Heart left ventricle (tissue), 16 donors: Measurements from ENCODE around the gene MYD88. TPM values are rescaled to one million over a fixed set of nuclear protein-coding genes. Genes with fewer than 3 reads are reported as not detected.

Source experiments
- ATAC-seq, 4 donors: fragments of 200-7000 bp; cut with Tn5 transposase; one replicate each; pipeline ENCODE4 v1.9.1; 2020 to 2022; ENCODE audit warnings: moderate library complexity in 4 of 4, mild to moderate bottlenecking in 3 of 4, moderate number of reproducible peaks in 1 of 4
- DNase-seq, 5 donors: peaks; one replicate each; pipeline ENCODE4 v3.0.0-alpha.2; 2020
- H3K27ac ChIP-seq, 12 donors: fragments of 200-600 bp; sonication (generic) in 4 of 12; one replicate each; pipeline versions ENCODE4 v1.5.0 to v1.8.0; 2016 to 2022; ENCODE audit warnings: mild to moderate bottlenecking in 2 of 12
- H3K27me3 ChIP-seq, 9 donors: fragments of 200-600 bp; sonication (generic) in 2 of 9; one replicate each; pipeline versions ENCODE4 v1.5.1 to v1.8.0; 2016 to 2022; ENCODE audit warnings: mild to moderate bottlenecking in 3 of 9
- H3K36me3 ChIP-seq, 9 donors: fragments of 200-600 bp; sonication (generic) in 2 of 9; one replicate each; pipeline versions ENCODE4 v1.5.0 to v1.8.0; 2018 to 2022; ENCODE audit warnings: mild to moderate bottlenecking in 2 of 9
- H3K4me1 ChIP-seq, 12 donors: fragments of 200-600 bp; sonication (generic) in 4 of 12; one replicate each; pipeline versions ENCODE4 v1.5.0 to v1.8.0; 2016 to 2022; ENCODE audit warnings: mild to moderate bottlenecking in 3 of 12
- H3K4me3 ChIP-seq, 12 donors: fragments of 200-600 bp; sonication (generic) in 4 of 12; one replicate each; pipeline versions ENCODE4 v1.5.0 to v1.8.0; 2017 to 2022; ENCODE audit warnings: mild to moderate bottlenecking in 9 of 12, moderate library complexity in 4 of 12
- H3K9me3 ChIP-seq, 12 donors: fragments of 200-600 bp; sonication (generic) in 4 of 12; one replicate each; pipeline versions ENCODE4 v1.5.0 to v1.8.0; 2016 to 2022; ENCODE audit warnings: mild to moderate bottlenecking in 1 of 12
- POLR2A ChIP-seq, 2 donors: fragments of 450-650 bp; IDR thresholded peaks; one replicate each; pipeline ENCODE4 v1.6.1; 2017; ENCODE audit warnings: antibody characterized with exemption in 2 of 2, mild to moderate bottlenecking in 2 of 2, moderate library complexity in 2 of 2
- whole genome bisulfite sequencing, 4 donors: extraction: QIAGEN DNeasy Blood & Tissue Kit in 2 of 4; methylation state at CpG; one replicate each; pipeline versions ENCODE4 v1.1.5 to v1.1.7; 2013 to 2018; 5-methylcytosine and 5-hydroxymethylcytosine counted together
- intact Hi-C, 10 donors: fragments of 100-400 bp; cut with DNase I; formaldehyde crosslinking; loops; one replicate each; pipeline versions ENCODE4 v1.11.1 to v1.14.2; 2022
- polyA plus RNA-seq, 2 donors: library from polyadenylated mRNA; stranded (reverse); fragments of 200-250 nt; gene quantifications; one replicate each; pipeline ENCODE4 v1.2.3, GENCODE V29; 2013
- total RNA-seq, 9 donors: library from RNA; depleted of rRNA in 2 of 9; stranded (reverse); fragments of >200 nt in 2 of 9; fragmentation: NEBNext Ultra II Directional in 3 of 9; extraction: Animal tissue kit (Norgen Biotek cat#: 25700) in 3 of 9; gene quantifications; one replicate each; pipeline versions ENCODE4 v1.1.0 to v1.2.4, GENCODE V29; 2016 to 2023
- TF ChIP-seq, protein P1 (sequence below), 12 donors: fragments of 200-600 bp; sonication (generic) in 4 of 12; IDR thresholded peaks; one replicate each; pipeline versions ENCODE4 v1.5.0 to v1.8.0; 2018 to 2022; ENCODE audit warnings: antibody characterized with exemption in 12 of 12, mild to moderate bottlenecking in 5 of 12
- donor health status: ischemic (EF 13 %, LVEDD 7.1; RV severe dilation, severe dysfunction).
- donor health status: healthy with polysubstance abuse.
- donor health status: DM: no; HTN: yes; CAD: no.
- donor health status: DM: no; HTN: no; CAD: no.
- donor health status: ischemic (EF 25% LVEDD 6.9; RV normal size, moderate dysfunction).
- donor health status: ischemic (EF 25% LVEDD 5.7; RV mildly dilated, moderate dysfunction).
- donor health status: healthy.
- donor health status: DM: yes; HTN: yes; CAD: no.
- donor health status: ischemic (EF 35%, LVEDD 5.7; RV mildly dilated, moderate dysfunction).
- donor health status: nonischemic (EF 11% LVEDD 7.7; RV severe dilation, severe dysfunction).
- donor health status: DM: yes; HTN: yes; CAD: no.
- donor health status: PGD.
- donor health status: ischemic (EF 29% LVEDD 5.4; RV normal size, mild dysfunction).
- donor health status: nonischemic (EF 23%, LVEDD 6.1; RV moderate dilation, normal function).

MYD88 gene
- total and polyA plus RNA-seq, 11 donors: 3.7 to 47.2 (median 8.2) TPM

DNA sequence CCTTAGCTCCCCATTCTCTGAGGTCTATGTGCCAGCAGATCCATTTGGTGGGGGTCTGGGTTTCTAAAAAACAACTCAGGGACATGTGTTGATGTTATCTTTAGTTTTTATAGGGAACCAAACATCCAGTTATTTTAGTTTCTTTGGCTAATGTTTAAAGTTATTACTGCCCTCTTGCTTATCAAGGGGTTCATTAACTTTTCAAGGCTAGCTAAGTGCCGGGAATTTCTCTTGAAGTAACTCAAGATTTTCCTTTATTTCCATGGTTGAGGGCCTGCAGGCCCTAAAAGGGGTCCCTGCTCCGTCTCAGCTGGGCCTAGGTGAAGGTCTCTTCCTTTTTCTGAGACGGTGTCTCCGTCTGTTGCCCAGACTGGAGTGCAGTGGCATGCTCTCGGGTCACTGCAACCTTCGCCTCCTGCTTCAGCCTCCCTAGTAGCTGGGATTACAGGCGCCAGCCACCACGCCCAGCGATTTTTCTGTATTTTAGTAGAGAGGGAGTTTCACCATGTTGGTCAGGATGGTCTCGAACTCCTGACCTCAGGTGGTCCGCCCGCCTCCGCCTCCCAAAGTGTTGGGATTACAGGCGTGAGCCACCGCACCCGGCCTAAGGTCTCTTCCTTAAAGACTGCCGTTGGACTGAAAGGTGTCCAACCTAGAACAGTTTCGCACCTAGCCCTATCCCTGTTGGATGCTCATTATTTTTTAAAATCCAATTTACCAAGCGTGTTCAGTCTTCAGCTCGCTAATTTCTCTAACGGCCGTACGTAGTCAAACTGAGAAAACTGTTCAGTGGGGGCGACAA lies 25.6 kb downstream of the MYD88 start:
- TF ChIP-seq, protein P1, sequence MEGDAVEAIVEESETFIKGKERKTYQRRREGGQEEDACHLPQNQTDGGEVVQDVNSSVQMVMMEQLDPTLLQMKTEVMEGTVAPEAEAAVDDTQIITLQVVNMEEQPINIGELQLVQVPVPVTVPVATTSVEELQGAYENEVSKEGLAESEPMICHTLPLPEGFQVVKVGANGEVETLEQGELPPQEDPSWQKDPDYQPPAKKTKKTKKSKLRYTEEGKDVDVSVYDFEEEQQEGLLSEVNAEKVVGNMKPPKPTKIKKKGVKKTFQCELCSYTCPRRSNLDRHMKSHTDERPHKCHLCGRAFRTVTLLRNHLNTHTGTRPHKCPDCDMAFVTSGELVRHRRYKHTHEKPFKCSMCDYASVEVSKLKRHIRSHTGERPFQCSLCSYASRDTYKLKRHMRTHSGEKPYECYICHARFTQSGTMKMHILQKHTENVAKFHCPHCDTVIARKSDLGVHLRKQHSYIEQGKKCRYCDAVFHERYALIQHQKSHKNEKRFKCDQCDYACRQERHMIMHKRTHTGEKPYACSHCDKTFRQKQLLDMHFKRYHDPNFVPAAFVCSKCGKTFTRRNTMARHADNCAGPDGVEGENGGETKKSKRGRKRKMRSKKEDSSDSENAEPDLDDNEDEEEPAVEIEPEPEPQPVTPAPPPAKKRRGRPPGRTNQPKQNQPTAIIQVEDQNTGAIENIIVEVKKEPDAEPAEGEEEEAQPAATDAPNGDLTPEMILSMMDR (IDR thresholded peaks at IDR 0.05): no peak
- TF ChIP-seq POLR2A (IDR thresholded peaks at IDR 0.05): no peak
- 72 to 74% (median 74%) methylated on average over 24 of the region's 24 CpGs for WGBS, 4 donors
- no peak for DNase-seq
- Histone ChIP-seq H3K36me3 (no peaks in the 10 kb centered on the region), H3K4me1 (peaks cover 0 to 32% (median 15%) of the 10 kb centered on the region in 12 donors), H3K9me3 (no peaks in the 10 kb centered on the region), H3K27me3 (no peaks in the 10 kb centered on the region), H3K27ac (peak overlapping the region; percentile 89 to 99 (median 97)), H3K4me3 (peak overlapping the region; percentile 10 to 99 (median 89))
- no peak for ATAC-seq
- intact Hi-C loops: loop anchor here in 3 of 10 donors (2.0 kb wide), 2 partner anchors 25 to 27 kb away; partner anchors contain the start of genes ACAA1 (in 2 of the 3) and MYD88 (in 1 of the 3)

DNA sequence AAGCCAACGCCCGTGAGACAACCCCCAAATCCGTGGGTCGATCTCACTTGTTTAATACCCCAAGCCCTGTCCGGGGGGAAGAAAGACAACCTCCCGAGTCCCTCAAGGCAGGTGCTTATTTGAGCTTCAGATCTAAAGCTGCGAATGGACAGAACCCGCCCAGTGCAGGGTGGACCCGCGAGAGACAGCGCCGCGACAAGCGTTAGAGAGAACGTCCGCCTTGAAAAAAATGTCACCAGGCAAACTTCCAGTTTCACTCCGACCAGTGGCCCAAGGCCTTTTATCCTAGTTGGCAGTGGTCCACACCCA lies 26.1 kb downstream of the MYD88 start:
- ATAC-seq (no peak), DNase-seq (no peak)
- WGBS, 4 donors: 1 to 6% (median 3%) methylated on average over 17 of the region's 17 CpGs
- intact Hi-C loops: loop anchor here in 3 of 10 donors (2.0 kb wide), 2 partner anchors 26 to 28 kb away; partner anchors contain the start of genes ACAA1 (in 2 of the 3) and MYD88 (in 1 of the 3)
- H3K4me3 ChIP-seq: peak overlapping the region; percentile 10 to 99 (median 89)
- no peaks in the 10 kb centered on the region for H3K27me3 ChIP-seq
- H3K27ac ChIP-seq: peak overlapping the region; percentile 89 to 99 (median 97)
- no peaks in the 10 kb centered on the region for H3K36me3 ChIP-seq
- H3K4me1 ChIP-seq: peaks cover 0 to 35% (median 15%) of the 10 kb centered on the region in 12 donors
- H3K9me3 ChIP-seq: no peaks in the 10 kb centered on the region
- peak in 1 of 2 donors; percentile 34 for TF ChIP-seq POLR2A (IDR thresholded peaks at IDR 0.05)
- TF ChIP-seq, protein P1 (IDR thresholded peaks at IDR 0.05): peak in 2 of 12 donors; percentile 3 to 11

DNA sequence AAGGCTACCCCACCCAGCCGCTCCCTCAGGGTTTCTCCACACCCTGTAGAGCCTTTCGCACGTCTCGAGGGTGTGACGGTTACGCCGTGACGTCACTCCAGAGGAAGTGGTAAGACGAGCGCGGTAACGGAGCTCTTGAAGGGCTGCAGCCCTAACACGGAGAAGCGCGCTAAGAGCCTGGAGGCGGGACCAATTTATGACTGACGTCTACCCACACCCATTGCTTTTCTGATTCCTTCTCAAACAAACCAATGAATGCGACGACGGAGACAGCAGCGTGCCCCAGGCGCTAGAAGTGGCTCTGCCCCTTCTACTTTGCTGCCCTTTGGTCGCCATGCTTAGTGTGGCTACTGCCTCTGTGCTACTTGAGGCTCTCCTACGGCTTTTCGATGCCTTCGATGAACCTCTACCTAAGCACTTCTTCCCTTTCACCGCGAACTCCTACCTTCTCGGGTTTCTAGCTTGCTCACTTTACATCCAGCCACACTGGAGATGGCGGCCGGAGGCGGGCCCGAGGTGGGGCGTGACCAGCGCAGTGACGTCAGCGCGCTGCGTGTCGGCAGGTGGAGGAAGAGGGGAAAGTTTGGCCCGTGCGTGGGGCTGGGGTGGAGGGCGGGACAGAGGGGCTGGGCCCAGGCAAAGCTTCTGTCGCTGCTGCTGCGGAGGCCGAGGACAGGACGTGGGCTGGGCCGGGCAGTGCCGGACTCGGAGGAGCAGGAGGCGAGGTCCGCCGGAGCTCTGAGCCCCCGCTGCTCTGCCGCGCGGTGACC lies 26.7 kb downstream of the MYD88 start, which contains the start of gene OXSR1:
Gene OXSR1 (plus strand): TSS at position 586 of the 770 bp plus-strand sequence. CDS start 340 bp downstream, outside the sequence.
- TF ChIP-seq POLR2A (IDR thresholded peaks at IDR 0.05): peak; percentile 68 to 82
- TF ChIP-seq, protein P1 (IDR thresholded peaks at IDR 0.05): no peak
- Histone ChIP-seq H3K36me3 (no peaks in the 10 kb centered on the region), H3K27ac (peak within 1 kb of the TSS; percentile 89 to 99 (median 97)), H3K4me1 (peaks cover 0 to 35% (median 15%) of the 10 kb centered on the region in 12 donors), H3K27me3 (no peaks in the 10 kb centered on the region), H3K4me3 (peak within 1 kb of the TSS; percentile 65 to 99 (median 91)), H3K9me3 (no peaks in the 10 kb centered on the region)
- peak; percentile 95 to 98 (median 97) for ATAC-seq
- intact Hi-C loops: loop anchor here in 6 of 10 donors (1.0 to 2.0 kb wide), 3 partner anchors 26 to 28 kb away; partner anchors contain the start of genes ACAA1 (in 5 of the 6) and MYD88 (in 1 of the 6)
- DNase-seq: peak; percentile 98 to 100 (median 99)
- 0% methylated on average over 28 to 57 of the region's 57 CpGs for WGBS, 4 donors
